Neutrophil (primary cell): ENCODE data around the gene INS.

ENCODE experiments used
- H3K27ac ChIP-seq: fragments of 200-600 bp; sonication (generic); 2 replicates; pipeline ENCODE4 v1.5.1; 2016; ENCODE audit warnings: mild to moderate bottlenecking, moderate library complexity
- H3K27me3 ChIP-seq: fragments of 200-600 bp; sonication (generic); 2 replicates; pipeline ENCODE4 v1.6.0; 2016; ENCODE audit warnings: mild to moderate bottlenecking
- H3K36me3 ChIP-seq: fragments of 200-600 bp; sonication (generic); 2 replicates; pipeline ENCODE4 v1.5.1; 2017
- H3K4me1 ChIP-seq, 2 experiments: fragments of 200-600 bp in 1 of 2; sonication (generic) in 1 of 2; 1 replicate in 1 of 2; 2 replicates in 1 of 2; pipeline versions ENCODE4 v1.5.1 to v1.6.1; 2013 to 2016; ENCODE audit warnings: low read depth in 1 of 2, low read length in 1 of 2, mild to moderate bottlenecking in 1 of 2, moderate library complexity in 1 of 2; ENCODE audit not compliant: control insufficient read depth in 1 of 2, insufficient read depth in 1 of 2
- H3K4me3 ChIP-seq, 2 experiments: fragments of 200-600 bp in 1 of 2; sonication (generic) in 1 of 2; 1 replicate in 1 of 2; 2 replicates in 1 of 2; pipeline ENCODE4 v1.5.1; 2013 to 2016; ENCODE audit warnings: low read depth in 1 of 2, low read length in 1 of 2, mild to moderate bottlenecking in 1 of 2, moderate library complexity in 1 of 2
- H3K9me3 ChIP-seq: fragments of 200-600 bp; sonication (generic); 2 replicates; pipeline ENCODE4 v1.5.1; 2016
- CTCF ChIP-seq: fragments of 200-600 bp; sonication (generic); IDR thresholded peaks from 2 replicates; pipeline ENCODE4 v1.5.1; 2016; ENCODE audit warnings: antibody characterized with exemption

Gene INS

GRCh38 chr11:2207773-2208621, 47.0 kb upstream of the INS start:
- H3K36me3 ChIP-seq = no peaks in the 10 kb centered on the region
- H3K4me3 ChIP-seq = no peak overlapping the region
- no peak overlapping the region for H3K27ac ChIP-seq
- no peaks in the 10 kb centered on the region for H3K4me1 ChIP-seq
- no peak for TF ChIP-seq CTCF
- no peaks in the 10 kb centered on the region for H3K27me3 ChIP-seq
- H3K9me3 ChIP-seq = no peaks in the 10 kb centered on the region

GRCh38 chr11:2207212-2207611, 46.2 kb upstream of the INS start:
- Histone ChIP-seq H3K27me3 (peaks cover 6% of the 10 kb centered on the region), H3K27ac (no peak overlapping the region), H3K9me3 (no peaks in the 10 kb centered on the region), H3K4me1 (no peaks in the 10 kb centered on the region), H3K4me3 (no peak overlapping the region), H3K36me3 (no peaks in the 10 kb centered on the region)
- no peak for TF ChIP-seq CTCF

DNA sequence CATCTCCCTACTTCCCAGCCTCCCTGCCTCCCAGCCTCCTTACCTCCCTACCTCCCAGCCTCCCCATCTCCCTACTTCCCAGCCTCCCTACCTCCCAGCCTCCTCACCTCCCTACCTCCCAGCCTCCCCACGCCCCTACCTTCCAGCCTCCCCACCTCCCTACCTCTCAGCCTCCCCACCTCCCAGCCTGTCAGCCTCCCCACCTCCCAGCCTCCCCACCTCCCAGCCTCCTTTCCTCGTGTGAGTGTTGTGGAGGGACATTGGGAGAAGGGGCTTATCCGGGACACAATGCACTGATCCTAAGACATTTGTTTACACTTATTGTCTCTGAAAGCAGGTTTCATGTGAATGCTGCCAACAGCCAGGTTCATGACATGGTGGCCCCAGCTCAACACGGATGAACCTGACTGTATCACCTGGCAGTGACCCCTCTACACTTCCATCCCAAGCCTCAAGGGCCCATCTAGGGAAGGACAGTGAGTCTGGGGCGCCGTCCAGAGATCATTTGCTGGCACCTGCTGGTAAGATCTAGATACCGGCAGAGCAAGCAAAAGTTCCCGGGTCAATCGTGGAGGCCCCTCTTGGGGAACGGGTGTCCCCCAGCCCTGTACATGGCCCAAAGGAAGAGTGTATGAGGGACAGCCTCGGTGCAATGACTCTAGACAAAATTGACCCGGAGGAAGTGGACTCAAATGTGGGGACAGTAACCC, 45.1 kb upstream of the INS start:
- no peaks in the 10 kb centered on the region for H3K36me3 ChIP-seq
- no peak for TF ChIP-seq CTCF
- H3K9me3 ChIP-seq = no peaks in the 10 kb centered on the region
- H3K27ac ChIP-seq = no peak overlapping the region
- H3K27me3 ChIP-seq = peaks cover 6% of the 10 kb centered on the region
- no peak overlapping the region for H3K4me3 ChIP-seq
- no peaks in the 10 kb centered on the region for H3K4me1 ChIP-seq

DNA sequence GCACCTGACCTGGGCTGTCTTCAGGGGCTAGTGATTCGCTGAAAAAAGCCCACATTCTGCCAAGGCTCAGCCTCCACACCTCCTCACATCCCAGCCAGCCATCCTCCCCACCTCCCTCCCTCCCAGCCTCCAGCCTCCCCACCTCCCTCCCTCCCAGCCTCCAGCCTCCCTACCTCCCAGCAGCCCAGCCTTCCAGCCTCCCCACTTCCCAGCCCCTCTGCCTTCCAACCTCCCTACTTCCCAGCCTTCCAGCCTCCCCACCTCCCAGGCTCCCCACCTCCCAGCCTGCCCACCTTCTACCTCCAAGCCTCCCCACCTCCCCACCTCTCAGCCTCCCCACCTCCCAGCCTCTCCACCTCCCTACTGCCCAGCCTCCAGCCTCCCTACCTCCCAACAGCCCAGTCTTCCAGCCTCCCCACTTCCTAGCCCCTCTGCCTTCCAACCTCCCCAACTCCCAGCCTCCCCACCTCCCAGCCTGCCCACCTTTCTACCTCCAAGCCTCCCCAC, 44.3 kb upstream of the INS start:
- no peak overlapping the region for H3K27ac ChIP-seq
- no peaks in the 10 kb centered on the region for H3K36me3 ChIP-seq
- no peaks in the 10 kb centered on the region for H3K9me3 ChIP-seq
- no peak overlapping the region for H3K4me3 ChIP-seq
- TF ChIP-seq CTCF = no peak
- no peaks in the 10 kb centered on the region for H3K4me1 ChIP-seq
- peaks cover 6% of the 10 kb centered on the region for H3K27me3 ChIP-seq

DNA sequence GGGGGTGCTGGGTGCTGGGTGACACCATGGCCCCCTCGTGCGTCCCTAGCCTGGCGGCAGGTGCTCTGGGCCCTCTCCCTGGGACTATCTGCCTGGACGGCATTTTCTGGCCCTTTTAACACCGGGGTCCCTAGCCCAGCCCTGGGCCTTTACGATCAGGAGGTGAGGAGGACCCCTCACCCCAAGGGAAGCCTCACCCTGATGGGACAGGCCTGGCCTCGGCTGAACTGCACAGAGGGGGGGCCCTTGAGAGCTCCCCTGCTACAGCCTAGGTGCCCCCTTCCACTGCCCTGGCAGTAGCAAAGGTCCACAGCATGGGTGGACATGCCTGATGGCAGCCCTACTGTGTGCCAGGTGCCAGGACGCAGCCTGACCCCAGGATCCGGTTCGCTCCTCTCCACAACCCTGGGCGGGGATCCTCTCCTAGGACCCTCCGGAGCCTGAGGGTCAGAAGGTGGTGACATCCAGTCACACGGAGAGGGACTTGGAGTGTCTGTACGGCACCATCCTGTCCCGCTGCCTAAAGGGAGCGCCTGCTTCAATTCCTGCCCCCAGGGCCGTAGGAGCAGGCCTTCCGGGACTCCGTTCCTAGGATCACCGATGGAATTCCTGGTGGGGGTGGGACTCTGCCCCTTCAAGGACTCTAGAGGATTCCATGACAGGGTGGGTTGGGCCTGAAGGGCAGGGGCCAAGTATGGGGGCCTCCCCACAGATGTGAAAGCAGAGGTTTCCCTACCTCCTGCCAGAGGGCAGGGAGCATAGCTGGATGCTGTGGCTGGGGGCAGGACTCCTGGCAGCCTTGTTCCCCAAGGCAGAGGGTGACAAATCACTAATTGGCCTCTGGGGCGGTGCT, 43.6 kb upstream of the INS start:
- Histone ChIP-seq H3K9me3 (no peaks in the 10 kb centered on the region), H3K4me3 (no peak overlapping the region), H3K27ac (no peak overlapping the region), H3K4me1 (no peaks in the 10 kb centered on the region), H3K27me3 (peaks cover 6% of the 10 kb centered on the region), H3K36me3 (no peaks in the 10 kb centered on the region)
- TF ChIP-seq CTCF = no peak
